HG02798 (cell line): ENCODE results near the gene TOR3A.

Source experiments
- ATAC-seq: cut with Tn5 transposase; IDR thresholded peaks from one replicate; pipeline ENCODE4 v1.9.1; 2021; ENCODE audit warnings: mild to moderate bottlenecking; ENCODE audit not compliant: unreplicated experiment, poor library complexity

TOR3A gene

GRCh38 chr1:179141592-179142251, 59.9 kb downstream of the TOR3A start:
- ATAC-seq = no peak

- ATAC-seq = no peak
These were observed 61.0 kb downstream of the TOR3A start for GRCh38 chr1:179142889-179143299.

- no peak for ATAC-seq
These were observed 61.5 kb downstream of the TOR3A start for GRCh38 chr1:179143322-179143721.

- no peak for ATAC-seq
These were observed 62.8 kb downstream of the TOR3A start for GRCh38 chr1:179144626-179145025.

- no peak for ATAC-seq
These were observed 63.7 kb downstream of the TOR3A start for GRCh38 chr1:179145521-179145920.
